ENCODE results near the gene TRAF2.
"Not testable (repeated sequence)": the region's sequence is repeated elsewhere in the genome, so short reads cannot be mapped to it uniquely, and the experiment has no call there.

The TRAF2 gene

GRCh38 chr9:136885950-136886578 is at the start of gene TRAF2:
TSS of gene TRAF2 (plus strand) at chr9:136886516. CDS start at chr9:136898741, 12,225 bp downstream.
- FAIRE-seq (no peak), DNase-seq (ENCODE audit: insufficient read length, low spot score) (peak; percentile 100)
- TF ChIP-seq, protein P1, sequence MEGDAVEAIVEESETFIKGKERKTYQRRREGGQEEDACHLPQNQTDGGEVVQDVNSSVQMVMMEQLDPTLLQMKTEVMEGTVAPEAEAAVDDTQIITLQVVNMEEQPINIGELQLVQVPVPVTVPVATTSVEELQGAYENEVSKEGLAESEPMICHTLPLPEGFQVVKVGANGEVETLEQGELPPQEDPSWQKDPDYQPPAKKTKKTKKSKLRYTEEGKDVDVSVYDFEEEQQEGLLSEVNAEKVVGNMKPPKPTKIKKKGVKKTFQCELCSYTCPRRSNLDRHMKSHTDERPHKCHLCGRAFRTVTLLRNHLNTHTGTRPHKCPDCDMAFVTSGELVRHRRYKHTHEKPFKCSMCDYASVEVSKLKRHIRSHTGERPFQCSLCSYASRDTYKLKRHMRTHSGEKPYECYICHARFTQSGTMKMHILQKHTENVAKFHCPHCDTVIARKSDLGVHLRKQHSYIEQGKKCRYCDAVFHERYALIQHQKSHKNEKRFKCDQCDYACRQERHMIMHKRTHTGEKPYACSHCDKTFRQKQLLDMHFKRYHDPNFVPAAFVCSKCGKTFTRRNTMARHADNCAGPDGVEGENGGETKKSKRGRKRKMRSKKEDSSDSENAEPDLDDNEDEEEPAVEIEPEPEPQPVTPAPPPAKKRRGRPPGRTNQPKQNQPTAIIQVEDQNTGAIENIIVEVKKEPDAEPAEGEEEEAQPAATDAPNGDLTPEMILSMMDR (IDR thresholded peaks at IDR 0.05; ENCODE audit: insufficient read depth, missing control alignments): no peak

DNA sequence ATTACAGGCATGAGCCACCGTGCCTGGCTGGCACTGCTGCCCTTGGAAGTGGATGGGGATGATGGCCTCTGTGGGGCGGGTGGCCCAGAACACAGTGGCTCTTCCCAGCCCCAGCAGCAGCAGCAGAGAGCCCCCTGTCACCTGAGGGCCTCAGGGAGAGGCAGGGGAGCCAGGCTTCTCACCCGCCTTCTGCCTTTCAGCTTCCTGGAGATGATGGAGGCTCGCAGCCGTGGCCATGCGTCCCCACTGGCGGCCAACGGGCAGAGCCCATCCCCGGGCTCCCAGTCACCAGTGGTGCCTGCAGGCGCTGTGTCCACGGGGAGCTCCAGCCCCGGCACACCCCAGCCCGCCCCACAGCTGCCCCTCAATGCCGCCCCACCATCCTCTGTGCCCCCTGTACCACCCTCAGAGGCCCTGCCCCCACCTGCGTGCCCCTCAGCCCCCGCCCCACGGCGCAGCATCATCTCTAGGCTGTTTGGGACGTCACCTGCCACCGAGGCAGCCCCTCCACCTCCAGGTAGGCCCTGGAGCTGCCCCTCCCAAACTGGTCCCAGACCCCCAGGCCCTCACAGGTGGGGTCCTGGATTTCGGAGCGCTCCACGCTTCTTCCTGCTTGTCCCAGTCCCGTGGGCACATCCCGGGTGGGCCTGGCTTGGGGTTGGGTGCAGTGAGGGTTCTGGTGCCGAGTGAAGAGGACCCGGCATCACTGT is 49.0 kb upstream of the TRAF2 start:
- FAIRE-seq (no peak), DNase-seq (ENCODE audit: insufficient read length, low spot score) (no peak)
- TF ChIP-seq, protein P1 (IDR thresholded peaks at IDR 0.05; ENCODE audit: insufficient read depth, missing control alignments): no peak

- DNase-seq (ENCODE audit: insufficient read length, low spot score); FAIRE-seq: not testable (repeated sequence)
These were observed 48.4 kb upstream of the TRAF2 start for GRCh38 chr9:136837856-136838277.

GRCh38 chr9:136838314-136839228 is 47.7 kb upstream of the TRAF2 start:
- DNase-seq (ENCODE audit: insufficient read length, low spot score) (no peak), FAIRE-seq (no peak)
- TF ChIP-seq, protein P1 (IDR thresholded peaks at IDR 0.05; ENCODE audit: insufficient read depth, missing control alignments): no peak

GRCh38 chr9:136839229-136840139 is 46.8 kb upstream of the TRAF2 start:
- FAIRE-seq (no peak), DNase-seq (ENCODE audit: insufficient read length, low spot score) (no peak)

DNA sequence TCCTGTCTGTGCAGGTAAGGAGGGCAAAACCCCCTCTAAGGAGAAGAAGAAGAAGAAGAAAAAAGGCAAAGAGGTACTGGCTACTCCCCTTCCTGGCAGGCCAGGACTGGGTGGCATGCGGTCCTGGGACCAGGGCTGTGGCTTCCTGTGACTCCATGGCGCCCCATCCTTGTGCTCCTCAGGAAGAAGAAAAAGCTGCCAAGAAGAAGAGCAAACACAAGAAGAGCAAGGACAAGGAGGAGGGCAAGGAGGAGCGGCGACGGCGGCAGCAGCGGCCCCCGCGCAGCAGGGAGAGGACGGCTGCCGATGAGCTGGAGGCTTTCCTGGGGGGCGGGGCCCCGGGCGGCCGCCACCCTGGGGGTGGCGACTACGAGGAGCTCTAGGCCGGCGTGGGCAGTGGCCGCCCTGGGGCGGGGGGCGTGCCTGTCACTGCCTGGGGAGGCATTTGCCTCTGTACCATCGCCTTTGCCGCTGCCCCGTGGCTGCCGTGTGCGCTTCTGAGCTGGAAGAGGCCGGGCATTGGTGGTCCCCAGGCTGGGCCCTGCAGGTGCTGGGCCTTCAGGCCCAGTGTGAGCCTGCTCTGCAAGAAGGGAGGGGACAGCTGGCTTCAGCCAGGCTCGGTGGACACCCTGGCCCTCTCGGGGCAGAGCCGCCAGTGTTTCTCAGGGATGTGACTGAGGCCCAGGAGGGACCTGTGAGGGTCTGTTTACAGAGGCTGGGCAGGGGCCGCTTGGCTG is 46.0 kb upstream of the TRAF2 start:
- TF ChIP-seq, protein P1 (IDR thresholded peaks at IDR 0.05; ENCODE audit: insufficient read depth, missing control alignments): no peak
- FAIRE-seq (no peak), DNase-seq (ENCODE audit: insufficient read length, low spot score) (no peak)

More at GRCh38 chr9:136839229-136840139, 46.8 kb upstream of the TRAF2 start:
- TF ChIP-seq, protein P1 (IDR thresholded peaks at IDR 0.05; ENCODE audit: insufficient read depth, missing control alignments): no peak
